AG04450 (cell line): ENCODE results near the gene TRAPPC3. TPM values are rescaled to one million over a fixed set of nuclear protein-coding genes. Genes with fewer than 3 reads are reported as not detected.
A peak's percentile ranks its signal among the peaks of the same experiment; 100 is the strongest.

Experiments
- CTCF ChIA-PET: fragments of 300-600, 350-600 bp; formaldehyde crosslinking; extraction: SDS; loops from one replicate; lab custom pipeline; 2022; ENCODE audit warnings: antibody characterized with exemption, inconsistent platforms; lab: Charles Lee
- POLR2A ChIA-PET: fragments of 350-600 bp; formaldehyde crosslinking; extraction: SDS; loops from one replicate; lab custom pipeline; 2021; ENCODE audit warnings: antibody characterized with exemption, inconsistent platforms; lab: Yijun Ruan, JAX
- DNase-seq: peaks from one replicate; pipeline ENCODE4 v3.0.0-alpha.2; 2011; ENCODE audit warnings: low read depth, low spot score
- H3K27ac ChIP-seq: one replicate; pipeline ENCODE4 v1.5.1; 2012; ENCODE audit warnings: low read depth, low read length, control low read depth
- H3K27me3 ChIP-seq: one replicate; pipeline ENCODE4 v1.6.0; 2012; ENCODE audit warnings: low read length; ENCODE audit not compliant: control insufficient read depth, insufficient read depth
- H3K4me3 ChIP-seq: 2 replicates; pipeline ENCODE4 v1.5.1; 2011; ENCODE audit warnings: mild to moderate bottlenecking, low read depth, low read length, control low read depth
- H3K9me3 ChIP-seq: 2 replicates; pipeline ENCODE4 v1.5.1; 2012; ENCODE audit warnings: low read length; ENCODE audit not compliant: control insufficient read depth, insufficient read depth
- CTCF ChIP-seq: IDR thresholded peaks from 2 replicates; pipeline ENCODE4 v1.5.1; 2011; ENCODE audit warnings: low read depth, low read length, control low read depth, inconsistent platforms
- polyA plus RNA-seq: library from polyadenylated mRNA; depleted of rRNA; stranded (reverse); fragments of >200 nt; gene quantifications from 2 replicates; pipeline ENCODE4 v1.2.3, GENCODE V29; 2011

Gene TRAPPC3
- polyA plus RNA-seq, 1 experiment, result 92.3 TPM

GRCh38 chr1:36111151-36111550, 38.1 kb downstream of the TRAPPC3 start:
- TF ChIP-seq CTCF, result no peak
- Histone ChIP-seq H3K9me3 (no peaks in the 10 kb centered on the region; the same call in 1 of the 2 replicates), H3K4me3 (no peak overlapping the region), H3K27ac (no peak overlapping the region), H3K27me3 (no peaks in the 10 kb centered on the region)
- no peak for DNase-seq
- CTCF ChIA-PET, result interaction anchor here (0.8 to 2.4 kb wide), 3 partner anchors 11 to 174 kb away, joined by 3 to 10 read pairs (median 3); no protein-coding TSS in a partner anchor
- POLR2A ChIA-PET, result interaction anchor here (0.7 kb wide), 1 partner anchor 35 kb away, joined by 3 read pairs; no protein-coding TSS in a partner anchor

GRCh38 chr1:36109041-36109679, 40.1 kb downstream of the TRAPPC3 start:
- POLR2A ChIA-PET, result interaction anchor here (0.7 kb wide), 1 partner anchor 20 kb away, joined by 3 read pairs; no protein-coding TSS in a partner anchor
- H3K27ac ChIP-seq, result no peak overlapping the region

GRCh38 chr1:36108314-36108713, 41.0 kb downstream of the TRAPPC3 start:
- Histone ChIP-seq H3K27me3 (no peaks in the 10 kb centered on the region), H3K9me3 (no peaks in the 10 kb centered on the region; the same call in 1 of the 2 replicates), H3K27ac (no peak overlapping the region), H3K4me3 (no peak overlapping the region)
- DNase-seq, result no peak
- POLR2A ChIA-PET, result no interaction called here
- TF ChIP-seq CTCF, result no peak
- CTCF ChIA-PET, result interaction anchor here (1.3 kb wide), 1 partner anchor 26 kb away, joined by 4 read pairs; no protein-coding TSS in a partner anchor

More at GRCh38 chr1:36109041-36109679, 40.1 kb downstream of the TRAPPC3 start:
- no peaks in the 10 kb centered on the region; the same call in 1 of the 2 replicates for H3K9me3 ChIP-seq
- TF ChIP-seq CTCF, result no peak
- no peak overlapping the region for H3K4me3 ChIP-seq
- no peaks in the 10 kb centered on the region for H3K27me3 ChIP-seq
- CTCF ChIA-PET, result interaction anchor here (2.4 kb wide), 1 partner anchor 25 kb away, joined by 10 read pairs; no protein-coding TSS in a partner anchor
- peak; percentile 18 for DNase-seq

- Histone ChIP-seq H3K4me3 (no peak overlapping the region), H3K9me3 (no peaks in the 10 kb centered on the region; the same call in 1 of the 2 replicates), H3K27me3 (no peaks in the 10 kb centered on the region), H3K27ac (no peak overlapping the region)
- no peak for DNase-seq
- TF ChIP-seq CTCF, result no peak
- ChIA-PET CTCF (interaction anchor here (1.3 to 1.4 kb wide), 2 partner anchors 27 to 176 kb away, joined by 3 to 4 read pairs; no protein-coding TSS in a partner anchor), POLR2A (interaction anchor here (0.7 kb wide), 1 partner anchor 117 kb away, joined by 3 read pairs; the partner anchor contains the start of gene THRAP3)
These were observed 41.9 kb downstream of the TRAPPC3 start for GRCh38 chr1:36107394-36107793.

GRCh38 chr1:36106269-36106668, 43.0 kb downstream of the TRAPPC3 start:
- no peak for TF ChIP-seq CTCF
- no peaks in the 10 kb centered on the region for H3K27me3 ChIP-seq
- DNase-seq, result no peak
- ChIA-PET POLR2A (no interaction called here), CTCF (interaction anchor here (1.1 to 2.3 kb wide), 4 partner anchors 20 to 177 kb away, joined by 3 to 14 read pairs (median 4); no protein-coding TSS in a partner anchor)
- H3K4me3 ChIP-seq, result no peak overlapping the region
- no peak overlapping the region for H3K27ac ChIP-seq
- H3K9me3 ChIP-seq, result no peaks in the 10 kb centered on the region; the same call in 1 of the 2 replicates
